ENCODE measurements around the gene SAMD11.

- TF ChIP-seq CTCF (IDR thresholded peaks at IDR 0.05) = no peak
- TF ChIP-seq ESRRA (IDR thresholded peaks at IDR 0.05; ENCODE audit: borderline replicate concordance, low read length) = no peak
- no peak for TF ChIP-seq HOXA7 (CRISPR knock-in tag; IDR thresholded peaks at IDR 0.05)
- TF ChIP-seq RCOR1 (IDR thresholded peaks at IDR 0.05; ENCODE audit: low read depth, low read length) = no peak
- no peak for TF ChIP-seq NFE2L2 (conservative IDR thresholded peaks at IDR 0.05; ENCODE audit: low read length)
- no peak for TF ChIP-seq POLR2A (IDR thresholded peaks at IDR 0.05; ENCODE audit: low read length)
- TF ChIP-seq CHD2 (IDR thresholded peaks at IDR 0.05; ENCODE audit: low read length, partially characterized antibody) = no peak
- no peak for TF ChIP-seq ZFP36 (IDR thresholded peaks at IDR 0.05; ENCODE audit: borderline replicate concordance, partially characterized antibody)
- no peak for TF ChIP-seq JUNB (IDR thresholded peaks at IDR 0.05)
Observed at GRCh38 chr1:993379-993995, 69.8 kb downstream of the SAMD11 start.
